ENCODE results near the gene ZDHHC4. TPM values are rescaled to one million over a fixed set of nuclear protein-coding genes. Genes with fewer than 3 reads are reported as not detected.

The ZDHHC4 gene
- total and polyA plus RNA-seq, 2 of the 13 experiments (the other 11 are each of a cell fraction or from before 2014, with no cell fraction given), result 83.2 to 188 TPM

DNA sequence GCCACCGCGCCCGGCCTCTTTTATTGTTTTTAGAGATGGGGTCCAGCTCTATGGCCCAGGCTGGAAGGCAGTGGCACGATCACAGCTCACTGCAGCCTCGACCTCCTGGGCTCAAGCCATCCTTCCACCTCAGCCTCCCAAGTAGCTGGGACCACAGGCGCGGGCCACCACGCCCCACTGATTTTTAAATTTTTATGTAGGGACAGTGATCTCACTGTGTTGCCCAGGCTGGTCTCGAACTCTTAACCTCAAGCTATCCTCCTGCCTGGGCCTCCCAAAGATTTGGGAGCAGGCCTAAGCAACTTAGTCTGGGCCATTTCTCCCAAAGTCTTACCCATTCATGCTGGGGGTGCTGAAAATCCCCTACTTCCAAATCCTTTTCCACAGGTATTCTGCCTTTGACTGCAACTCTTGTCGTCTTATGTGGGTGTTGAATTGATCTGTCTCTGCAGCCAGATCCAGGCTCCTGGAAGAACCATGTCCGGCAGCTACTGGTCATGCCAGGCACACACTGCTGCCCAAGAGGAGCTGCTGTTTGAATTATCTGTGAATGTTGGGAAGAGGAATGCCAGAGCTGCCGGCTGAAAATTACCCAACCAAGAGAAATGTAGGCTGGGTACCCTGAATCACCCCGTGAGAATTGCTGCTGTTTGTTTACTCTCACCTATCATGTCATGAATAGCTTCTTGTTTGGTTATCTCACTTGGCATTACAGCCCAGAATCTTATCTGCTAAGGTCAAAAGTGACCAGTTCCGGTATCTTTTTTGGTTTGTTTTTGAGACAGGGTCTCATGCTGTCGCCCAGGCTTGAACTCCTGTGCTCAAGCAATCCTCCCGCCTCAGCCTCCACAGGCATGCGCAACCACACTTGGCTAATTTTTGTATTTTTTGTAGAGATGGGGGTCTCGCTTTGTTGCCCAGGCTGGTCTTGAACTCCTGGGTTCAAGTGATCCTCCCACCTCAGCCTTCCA, 1.1 kb downstream of the ZDHHC4 start (continued):
- TF ChIP-seq ZNF629 (CRISPR knock-in tag; conservative IDR thresholded peaks at IDR 0.05), result no peak
- TF ChIP-seq FOXP1 (IDR thresholded peaks at IDR 0.05), result peak; percentile 69
- TF ChIP-seq FOXP1 (CRISPR knock-in tag; IDR thresholded peaks at IDR 0.05), result peak; percentile 82
- TF ChIP-seq JDP2 (CRISPR knock-in tag; IDR thresholded peaks at IDR 0.05; ENCODE audit: borderline replicate concordance), result no peak; the same call in 1 of the 2 replicates
- 0 out of 2 replicates have a peak, but pooled peaks have one; percentile 42 for TF ChIP-seq ZNF136 (CRISPR knock-in tag; IDR thresholded peaks at IDR 0.05; ENCODE audit: low read depth)
- TF ChIP-seq RARA (CRISPR knock-in tag; IDR thresholded peaks at IDR 0.05), result peak; percentile 93
- no peak for TF ChIP-seq KLF12 (CRISPR knock-in tag; IDR thresholded peaks at IDR 0.05; ENCODE audit: borderline replicate concordance)
- peak; percentile 76 for TF ChIP-seq THAP11 (CRISPR knock-in tag; IDR thresholded peaks at IDR 0.05)
- TF ChIP-seq CHD2 (IDR thresholded peaks at IDR 0.05; ENCODE audit: low read depth, low read length), result no peak
- peak; percentile 89; the same call in 1 of the 2 replicates for TF ChIP-seq SOX5 (CRISPR knock-in tag; IDR thresholded peaks at IDR 0.05; ENCODE audit: borderline replicate concordance)
- peak; percentile 64 to 67; a peak in 3 of 4 replicates for TF ChIP-seq NR2F1 (CRISPR knock-in tag; IDR thresholded peaks at IDR 0.05)
- TF ChIP-seq ZNF703 (CRISPR knock-in tag; IDR thresholded peaks at IDR 0.05; ENCODE audit: borderline replicate concordance), result no peak
- no peak for TF ChIP-seq HES4 (CRISPR knock-in tag; IDR thresholded peaks at IDR 0.05; ENCODE audit: borderline replicate concordance)
- TF ChIP-seq ZNF788 (CRISPR knock-in tag; IDR thresholded peaks at IDR 0.05; ENCODE audit: borderline replicate concordance), result peak; percentile 61; the same call in 1 of the 2 replicates
- TF ChIP-seq ZNF589 (CRISPR knock-in tag; conservative IDR thresholded peaks at IDR 0.05), result 0 out of 2 replicates have a peak, but pooled peaks have one; percentile 53
- peak; percentile 67; the same call in 1 of the 2 replicates for TF ChIP-seq RCOR2 (CRISPR knock-in tag; IDR thresholded peaks at IDR 0.05)
- TF ChIP-seq TBX3 (IDR thresholded peaks at IDR 0.05; ENCODE audit: borderline replicate concordance), result peak; percentile 51; the same call in 1 of the 2 replicates
- TF ChIP-seq, protein P1, sequence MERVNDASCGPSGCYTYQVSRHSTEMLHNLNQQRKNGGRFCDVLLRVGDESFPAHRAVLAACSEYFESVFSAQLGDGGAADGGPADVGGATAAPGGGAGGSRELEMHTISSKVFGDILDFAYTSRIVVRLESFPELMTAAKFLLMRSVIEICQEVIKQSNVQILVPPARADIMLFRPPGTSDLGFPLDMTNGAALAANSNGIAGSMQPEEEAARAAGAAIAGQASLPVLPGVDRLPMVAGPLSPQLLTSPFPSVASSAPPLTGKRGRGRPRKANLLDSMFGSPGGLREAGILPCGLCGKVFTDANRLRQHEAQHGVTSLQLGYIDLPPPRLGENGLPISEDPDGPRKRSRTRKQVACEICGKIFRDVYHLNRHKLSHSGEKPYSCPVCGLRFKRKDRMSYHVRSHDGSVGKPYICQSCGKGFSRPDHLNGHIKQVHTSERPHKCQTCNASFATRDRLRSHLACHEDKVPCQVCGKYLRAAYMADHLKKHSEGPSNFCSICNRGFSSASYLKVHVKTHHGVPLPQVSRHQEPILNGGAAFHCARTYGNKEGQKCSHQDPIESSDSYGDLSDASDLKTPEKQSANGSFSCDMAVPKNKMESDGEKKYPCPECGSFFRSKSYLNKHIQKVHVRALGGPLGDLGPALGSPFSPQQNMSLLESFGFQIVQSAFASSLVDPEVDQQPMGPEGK (CRISPR knock-in tag; IDR thresholded peaks at IDR 0.05), result peak; percentile 51; the same call in 1 of the 2 replicates
- TF ChIP-seq ZSCAN31 (CRISPR knock-in tag; IDR thresholded peaks at IDR 0.05; ENCODE audit: low read depth), result 0 out of 2 replicates have a peak, but pooled peaks have one; percentile 7
- peak; percentile 40; the same call in 1 of the 3 replicates for TF ChIP-seq MXI1 (IDR thresholded peaks at IDR 0.05; ENCODE audit: borderline replicate concordance, low read depth, low read length)
- 0 out of 2 replicates have a peak, but pooled peaks have one; percentile 7 for TF ChIP-seq MAFF (IDR thresholded peaks at IDR 0.05; ENCODE audit: low read depth, low read length)
- TF ChIP-seq, protein P2, sequence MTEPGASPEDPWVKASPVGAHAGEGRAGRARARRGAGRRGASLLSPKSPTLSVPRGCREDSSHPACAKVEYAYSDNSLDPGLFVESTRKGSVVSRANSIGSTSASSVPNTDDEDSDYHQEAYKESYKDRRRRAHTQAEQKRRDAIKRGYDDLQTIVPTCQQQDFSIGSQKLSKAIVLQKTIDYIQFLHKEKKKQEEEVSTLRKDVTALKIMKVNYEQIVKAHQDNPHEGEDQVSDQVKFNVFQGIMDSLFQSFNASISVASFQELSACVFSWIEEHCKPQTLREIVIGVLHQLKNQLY (CRISPR knock-in tag; IDR thresholded peaks at IDR 0.05), result peak; percentile 63; the same call in 1 of the 2 replicates
- TF ChIP-seq, protein P3, sequence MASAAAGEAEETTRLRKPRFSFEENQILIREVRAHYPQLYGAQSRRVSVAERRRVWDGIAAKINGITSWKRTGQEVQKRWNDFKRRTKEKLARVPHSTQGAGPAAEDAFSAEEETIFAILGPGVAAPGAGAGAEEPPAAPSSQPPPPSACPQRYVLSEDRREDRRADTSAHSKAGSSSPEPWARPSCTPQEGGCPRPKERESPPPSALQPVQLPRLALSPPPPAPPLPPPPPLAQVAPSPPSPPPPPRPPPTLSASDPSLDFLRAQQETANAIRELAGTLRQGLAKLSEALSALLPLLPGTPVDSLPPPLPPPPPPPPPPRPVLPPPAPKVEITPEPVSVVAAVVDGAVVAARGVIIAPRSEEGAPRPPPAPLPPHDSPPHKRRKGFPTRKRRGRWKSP (CRISPR knock-in tag; IDR thresholded peaks at IDR 0.05), result peak; percentile 73
- 0 out of 2 replicates have a peak, but pooled peaks have one; percentile 13 for TF ChIP-seq ZFP82 (CRISPR knock-in tag; IDR thresholded peaks at IDR 0.05; ENCODE audit: borderline replicate concordance)
